Neuronal stem cell (in vitro differentiated cells): ENCODE data around the gene PPID.

Experiments used
- DNase-seq: peaks from one replicate; pipeline ENCODE4 v3.0.0-alpha.2; 2013; ENCODE audit warnings: low spot score
- H2AFZ ChIP-seq: one replicate; pipeline ENCODE4 v1.6.1; 2013; ENCODE audit warnings: mild to moderate bottlenecking, low read length, inconsistent platforms
- H2AK5ac ChIP-seq: 2 replicates; pipeline ENCODE4 v1.6.1; 2013; ENCODE audit warnings: low read depth, mild to moderate bottlenecking, inconsistent platforms, low read length, moderate library complexity, mixed read lengths
- H2BK120ac ChIP-seq: 2 replicates; pipeline ENCODE4 v1.6.1; 2013; ENCODE audit warnings: low read depth, mild to moderate bottlenecking, inconsistent platforms, low read length, moderate library complexity, mixed read lengths
- H2BK12ac ChIP-seq: one replicate; pipeline ENCODE4 v1.6.1; 2013; ENCODE audit warnings: low read length, inconsistent platforms
- H2BK15ac ChIP-seq: 2 replicates; pipeline ENCODE4 v1.6.1; 2013; ENCODE audit warnings: mild to moderate bottlenecking, low read length, inconsistent platforms, mixed read lengths
- H2BK5ac ChIP-seq: one replicate; pipeline ENCODE4 v1.6.1; 2013; ENCODE audit warnings: inconsistent platforms, mild to moderate bottlenecking, low read length, moderate library complexity
- H3K14ac ChIP-seq: one replicate; pipeline ENCODE4 v1.6.1; 2013; ENCODE audit warnings: low read length, inconsistent platforms
- H3K18ac ChIP-seq: 2 replicates; pipeline ENCODE4 v1.6.1; 2013; ENCODE audit warnings: low read length, inconsistent platforms
- H3K23ac ChIP-seq: 2 replicates; pipeline ENCODE4 v1.6.1; 2013; ENCODE audit warnings: low read depth, mild to moderate bottlenecking, mixed read lengths, low read length, inconsistent platforms; ENCODE audit not compliant: poor library complexity
- H3K27ac ChIP-seq: replicated peaks from 3 replicates; pipeline ENCODE4 v1.5.1; 2013; ENCODE audit warnings: low read length, inconsistent platforms
- H3K27me3 ChIP-seq, 3 experiments: 2 replicates each; pipeline ENCODE4 v1.6.1; 2013; ENCODE audit warnings: low read length in 3 of 3, mild to moderate bottlenecking in 2 of 3, inconsistent platforms in 1 of 3, low read depth in 1 of 3, mixed read lengths in 1 of 3, moderate library complexity in 1 of 3; ENCODE audit not compliant: control insufficient read depth in 3 of 3, insufficient read depth in 3 of 3
- H3K36me3 ChIP-seq, 2 donors: replicated peaks in 1 of 2; 2 replicates each; pipeline ENCODE4 v1.6.1; 2013; ENCODE audit warnings: low read length in 2 of 2; ENCODE audit not compliant: control insufficient read depth in 2 of 2, insufficient read depth in 2 of 2
- H3K4ac ChIP-seq: 2 replicates; pipeline ENCODE4 v1.6.1; 2013; ENCODE audit warnings: inconsistent platforms, mild to moderate bottlenecking, low read length, moderate library complexity
- H3K4me1 ChIP-seq, 2 donors: 1 replicate in 1 of 2; 2 replicates in 1 of 2; pipeline ENCODE4 v1.6.1; 2013; ENCODE audit warnings: low read length in 2 of 2, low read depth in 1 of 2; ENCODE audit not compliant: control insufficient read depth in 2 of 2, insufficient read depth in 1 of 2
- H3K4me2 ChIP-seq: one replicate; pipeline ENCODE4 v1.6.1; 2013; ENCODE audit warnings: mild to moderate bottlenecking, low read length, inconsistent platforms; ENCODE audit not compliant: insufficient read depth, poor library complexity, severe bottlenecking
- H3K4me3 ChIP-seq, 2 donors: 2 replicates each; pipeline ENCODE4 v1.5.1; 2013; ENCODE audit warnings: low read length in 2 of 2, mild to moderate bottlenecking in 2 of 2, inconsistent platforms in 1 of 2, moderate library complexity in 1 of 2
- H3K79me1 ChIP-seq: one replicate; pipeline ENCODE4 v1.6.1; 2013; ENCODE audit warnings: low read depth, mild to moderate bottlenecking, inconsistent platforms, low read length, moderate library complexity
- H3K9ac ChIP-seq: one replicate; pipeline ENCODE4 v1.6.1; 2013; ENCODE audit warnings: mild to moderate bottlenecking, low read depth, low read length, inconsistent platforms; ENCODE audit not compliant: poor library complexity
- H3K9me3 ChIP-seq, 2 donors: replicated peaks in 1 of 2; 2 replicates each; pipeline versions ENCODE3 to v1.6.1; 2013; ENCODE audit warnings: low read length in 2 of 2, mild to moderate bottlenecking in 2 of 2, inconsistent platforms in 1 of 2, low read depth in 1 of 2, mixed read lengths in 1 of 2, moderate library complexity in 1 of 2; ENCODE audit not compliant: control insufficient read depth in 2 of 2, insufficient read depth in 1 of 2
- H4K8ac ChIP-seq: one replicate; pipeline ENCODE4 v1.6.1; 2013; ENCODE audit warnings: low read depth, mild to moderate bottlenecking, inconsistent platforms, low read length, moderate library complexity
- H4K91ac ChIP-seq: one replicate; pipeline ENCODE4 v1.6.1; 2013; ENCODE audit warnings: low read length, low read depth, mild to moderate bottlenecking, inconsistent platforms; ENCODE audit not compliant: poor library complexity
- WGBS, 2 donors: extraction: QIAGEN DNeasy Blood & Tissue Kit; methylation state at CpG; one replicate each; pipeline ENCODE4 v1.1.7; 2013; ENCODE audit warnings: missing lambda C conversion rate in 2 of 2, mixed read lengths in 1 of 2; ENCODE audit not compliant: insufficient read length in 2 of 2, insufficient replicate concordance in 1 of 2; ENCODE audit errors: extremely low coverage in 2 of 2; 5-methylcytosine and 5-hydroxymethylcytosine counted together

The PPID gene

GRCh38 chr4:158688813-158689212, 34.4 kb downstream of the PPID start:
- Histone ChIP-seq H3K9ac (no peak overlapping the region), H2BK5ac (no peak overlapping the region), H4K8ac (no peak overlapping the region), H3K9me3 (no peaks in the 10 kb centered on the region), H2BK15ac (no peak overlapping the region), H2BK120ac (no peak overlapping the region), H3K4ac (no peak overlapping the region), H2AK5ac (no peak overlapping the region), H3K27me3 (no peaks in the 10 kb centered on the region), H3K4me3 (no peak overlapping the region), H3K4me2 (no peak overlapping the region), H3K4me1 (no peaks in the 10 kb centered on the region), H3K18ac (no peak overlapping the region), H2BK12ac (no peak overlapping the region), H3K79me1 (no peaks in the 10 kb centered on the region), H3K36me3 (no peaks in the 10 kb centered on the region), H3K27ac (no peak overlapping the region), H4K91ac (no peak overlapping the region), H2AFZ (no peak overlapping the region), H3K23ac (no peak overlapping the region), H3K14ac (no peak overlapping the region)
- DNase-seq, result no peak
- no CpG with 5 or more reads among the region's 1 CpG for WGBS, 2 donors

DNA sequence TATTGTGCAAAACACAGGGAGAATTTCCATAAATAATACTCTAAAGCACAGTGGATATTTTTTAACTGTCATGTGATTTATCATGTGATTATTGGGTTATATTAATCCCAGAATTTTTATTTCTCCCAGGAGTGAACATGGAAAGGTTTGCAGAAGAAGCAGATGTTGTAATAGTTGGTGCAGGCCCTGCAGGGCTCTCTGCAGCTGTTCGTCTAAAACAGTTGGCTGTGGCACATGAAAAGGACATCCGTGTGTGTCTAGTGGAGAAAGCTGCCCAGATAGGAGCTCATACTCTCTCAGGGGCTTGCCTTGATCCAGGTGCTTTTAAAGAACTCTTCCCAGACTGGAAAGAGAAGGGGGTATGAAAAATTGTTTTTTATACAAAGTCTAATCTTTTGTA, 41.1 kb downstream of the PPID start:
- H2AFZ ChIP-seq, result no peak overlapping the region
- H3K27me3 ChIP-seq, result no peaks in the 10 kb centered on the region
- H4K8ac ChIP-seq, result no peak overlapping the region
- H3K18ac ChIP-seq, result no peak overlapping the region
- no peak overlapping the region for H2AK5ac ChIP-seq
- WGBS, 2 donors, result no CpG with 5 or more reads among the region's 2 CpGs
- no peak overlapping the region for H2BK15ac ChIP-seq
- H3K14ac ChIP-seq, result no peak overlapping the region
- no peak overlapping the region for H3K27ac ChIP-seq
- no peak overlapping the region for H4K91ac ChIP-seq
- H3K4me3 ChIP-seq, result no peak overlapping the region
- H2BK5ac ChIP-seq, result no peak overlapping the region
- no peak overlapping the region for H3K4ac ChIP-seq
- H2BK12ac ChIP-seq, result no peak overlapping the region
- H2BK120ac ChIP-seq, result no peak overlapping the region
- H3K4me1 ChIP-seq, result no peaks in the 10 kb centered on the region
- no peaks in the 10 kb centered on the region for H3K36me3 ChIP-seq
- no peak overlapping the region for H3K23ac ChIP-seq
- H3K9ac ChIP-seq, result no peak overlapping the region
- no peak overlapping the region for H3K4me2 ChIP-seq
- no peaks in the 10 kb centered on the region for H3K79me1 ChIP-seq
- H3K9me3 ChIP-seq, result no peaks in the 10 kb centered on the region
- no peak for DNase-seq

DNA sequence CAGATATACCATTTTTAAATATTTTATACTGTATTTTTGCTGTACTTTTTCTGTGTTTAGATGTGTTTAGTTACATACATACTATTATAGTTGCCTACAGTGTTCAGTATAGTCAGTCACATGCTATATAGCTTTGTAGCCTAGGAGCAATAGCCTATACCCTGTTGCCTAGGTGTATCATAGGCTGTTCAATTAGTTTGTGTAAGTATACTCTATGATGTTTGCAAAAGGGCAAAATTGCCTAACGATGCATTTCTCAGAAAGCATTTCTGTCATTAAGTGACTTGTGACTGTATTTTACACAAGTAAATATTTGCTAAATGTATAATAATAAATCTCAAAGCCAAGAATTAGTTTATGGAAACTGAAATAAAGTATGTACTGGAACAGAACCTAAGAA, 41.6 kb downstream of the PPID start:
- Histone ChIP-seq H3K4ac (no peak overlapping the region), H3K4me3 (no peak overlapping the region), H3K23ac (no peak overlapping the region), H3K4me2 (no peak overlapping the region), H3K18ac (no peak overlapping the region), H3K36me3 (no peaks in the 10 kb centered on the region), H4K91ac (no peak overlapping the region), H3K27ac (no peak overlapping the region), H3K4me1 (no peaks in the 10 kb centered on the region), H2AFZ (no peak overlapping the region), H3K9ac (no peak overlapping the region), H3K9me3 (no peaks in the 10 kb centered on the region), H2AK5ac (no peak overlapping the region), H2BK5ac (no peak overlapping the region), H2BK120ac (no peak overlapping the region), H2BK12ac (no peak overlapping the region), H2BK15ac (no peak overlapping the region), H3K79me1 (no peaks in the 10 kb centered on the region), H3K14ac (no peak overlapping the region), H3K27me3 (no peaks in the 10 kb centered on the region), H4K8ac (no peak overlapping the region)
- no peak for DNase-seq
- no CpG with 5 or more reads among the region's 1 CpG for WGBS, 2 donors

- Histone ChIP-seq H2AK5ac (no peak overlapping the region), H3K27ac (no peak overlapping the region), H3K4me1 (no peaks in the 10 kb centered on the region), H3K23ac (no peak overlapping the region), H3K27me3 (no peaks in the 10 kb centered on the region), H2BK12ac (no peak overlapping the region), H3K4ac (no peak overlapping the region), H4K91ac (no peak overlapping the region), H3K4me2 (no peak overlapping the region), H2BK5ac (no peak overlapping the region), H3K9me3 (no peaks in the 10 kb centered on the region), H2BK15ac (no peak overlapping the region), H3K14ac (no peak overlapping the region), H4K8ac (no peak overlapping the region), H2AFZ (no peak overlapping the region), H3K79me1 (no peaks in the 10 kb centered on the region), H3K36me3 (no peaks in the 10 kb centered on the region), H2BK120ac (no peak overlapping the region), H3K9ac (no peak overlapping the region), H3K4me3 (no peak overlapping the region), H3K18ac (no peak overlapping the region)
- DNase-seq, result no peak
- no CpG with 5 or more reads among the region's 2 CpGs for WGBS, 2 donors
Measured at GRCh38 chr4:158678767-158679166, 44.4 kb downstream of the PPID start.
